NT2/D1 (cell line): ENCODE measurements around the gene GFER.

Source experiments
- DNase-seq: peaks from one replicate; pipeline ENCODE4 v3.0.0-alpha.2; 2011; ENCODE audit warnings: low read depth, low spot score
- H3K27me3 ChIP-seq: 2 replicates; pipeline ENCODE4 v1.6.0; 2011; ENCODE audit warnings: mild to moderate bottlenecking; ENCODE audit not compliant: insufficient read length, insufficient read depth
- H3K36me3 ChIP-seq: 2 replicates; pipeline ENCODE4 v1.6.1; 2011; ENCODE audit warnings: mild to moderate bottlenecking, low read length, mixed read lengths; ENCODE audit not compliant: insufficient read depth, insufficient read length
- H3K4me1 ChIP-seq: 2 replicates; pipeline ENCODE4 v1.5.1; 2011; ENCODE audit not compliant: insufficient read depth, insufficient read length
- H3K4me3 ChIP-seq: 2 replicates; pipeline ENCODE4 v1.5.1; 2011; ENCODE audit warnings: low read depth; ENCODE audit not compliant: insufficient read length
- H3K9ac ChIP-seq: 2 replicates; pipeline ENCODE4 v1.6.0; 2011; ENCODE audit warnings: low read depth; ENCODE audit not compliant: insufficient read length
- H3K9me3 ChIP-seq: 2 replicates; pipeline ENCODE4 v1.5.1; 2011; ENCODE audit warnings: mild to moderate bottlenecking, low read length; ENCODE audit not compliant: insufficient read depth
- SUZ12 ChIP-seq: IDR thresholded peaks from 2 replicates; pipeline ENCODE4 v1.6.1; 2011; ENCODE audit not compliant: insufficient read length, insufficient read depth; ENCODE audit errors: extremely low read depth
- YY1 ChIP-seq: IDR thresholded peaks from 2 replicates; pipeline ENCODE4 v1.6.1; 2011; ENCODE audit not compliant: insufficient read length, insufficient read depth
- ZNF274 ChIP-seq: IDR thresholded peaks from 2 replicates; pipeline ENCODE4 v1.6.1; 2011; ENCODE audit warnings: mild to moderate bottlenecking, low read depth, low read length

The GFER gene

GRCh38 chr16:1979271-1980029, 4.5 kb upstream of the GFER start:
- H3K4me3 ChIP-seq = no peak overlapping the region
- TF ChIP-seq SUZ12 = no peak
- TF ChIP-seq YY1 = no peak
- TF ChIP-seq ZNF274 = no peak
- peaks cover 59% of the 10 kb centered on the region for H3K36me3 ChIP-seq
- H3K4me1 ChIP-seq = peaks cover 17% of the 10 kb centered on the region
- no peak overlapping the region for H3K9ac ChIP-seq
- H3K27me3 ChIP-seq = no peaks in the 10 kb centered on the region
- DNase-seq = no peak
- H3K9me3 ChIP-seq = no peaks in the 10 kb centered on the region

- no peak overlapping the region for H3K4me3 ChIP-seq
Measured at GRCh38 chr16:1980030-1980769, 3.8 kb upstream of the GFER start.

GRCh38 chr16:1980770-1981087, 3.3 kb upstream of the GFER start:
- peaks cover 56% of the 10 kb centered on the region for H3K36me3 ChIP-seq
- no peak for DNase-seq
- H3K9me3 ChIP-seq = no peaks in the 10 kb centered on the region
- H3K9ac ChIP-seq = no peak overlapping the region
- H3K4me1 ChIP-seq = peaks cover 22% of the 10 kb centered on the region
- TF ChIP-seq YY1 = no peak
- no peak for TF ChIP-seq ZNF274
- H3K4me3 ChIP-seq = no peak overlapping the region
- H3K27me3 ChIP-seq = no peaks in the 10 kb centered on the region

More at GRCh38 chr16:1980030-1980769, 3.8 kb upstream of the GFER start:
- Histone ChIP-seq H3K27me3 (no peaks in the 10 kb centered on the region), H3K9ac (no peak overlapping the region), H3K36me3 (peaks cover 56% of the 10 kb centered on the region), H3K4me1 (peaks cover 17% of the 10 kb centered on the region), H3K9me3 (no peaks in the 10 kb centered on the region)
- DNase-seq = no peak
- TF ChIP-seq YY1 (no peak), SUZ12 (no peak), ZNF274 (no peak)

GRCh38 chr16:1981398-1981836, 2.6 kb upstream of the GFER start, which contains the start of gene NOXO1:
NOXO1 (minus strand) TSS chr16:1981469; CDS start chr16:1981179, 290 bp downstream.
- no peak for TF ChIP-seq ZNF274
- no peak for TF ChIP-seq SUZ12
- no peak for TF ChIP-seq YY1
- Histone ChIP-seq H3K9me3 (no peaks in the 10 kb centered on the region), H3K4me1 (peaks cover 29% of the 10 kb centered on the region), H3K27me3 (no peaks in the 10 kb centered on the region), H3K9ac (peak within 1 kb of the TSS; percentile 61), H3K36me3 (peaks cover 56% of the 10 kb centered on the region), H3K4me3 (no peak within 1 kb of the TSS)
- no peak for DNase-seq

GRCh38 chr16:1982013-1982433, 2.0 kb upstream of the GFER start:
- DNase-seq = no peak
- no peaks in the 10 kb centered on the region for H3K27me3 ChIP-seq
- no peak for TF ChIP-seq YY1
- TF ChIP-seq ZNF274 = no peak
- TF ChIP-seq SUZ12 = no peak
- no peak overlapping the region for H3K4me3 ChIP-seq
- H3K36me3 ChIP-seq = peaks cover 56% of the 10 kb centered on the region
- peaks cover 32% of the 10 kb centered on the region for H3K4me1 ChIP-seq
- peak overlapping the region; percentile 61 for H3K9ac ChIP-seq
- no peaks in the 10 kb centered on the region for H3K9me3 ChIP-seq

- H3K36me3 ChIP-seq = peaks cover 53% of the 10 kb centered on the region
- H3K4me1 ChIP-seq = peaks cover 33% of the 10 kb centered on the region
- H3K4me3 ChIP-seq = peak overlapping the region; percentile 62
- DNase-seq = no peak
- peak overlapping the region; percentile 88 for H3K9ac ChIP-seq
- H3K27me3 ChIP-seq = no peaks in the 10 kb centered on the region
- no peaks in the 10 kb centered on the region for H3K9me3 ChIP-seq
- TF ChIP-seq YY1 (no peak), ZNF274 (no peak), SUZ12 (no peak)
Measured at GRCh38 chr16:1982991-1983543, 926 bp upstream of the GFER start.
